ENCODE results near the gene ACRBP.
A peak's percentile ranks its signal among the peaks of the same experiment; 100 is the strongest.

Gene ACRBP

DNA sequence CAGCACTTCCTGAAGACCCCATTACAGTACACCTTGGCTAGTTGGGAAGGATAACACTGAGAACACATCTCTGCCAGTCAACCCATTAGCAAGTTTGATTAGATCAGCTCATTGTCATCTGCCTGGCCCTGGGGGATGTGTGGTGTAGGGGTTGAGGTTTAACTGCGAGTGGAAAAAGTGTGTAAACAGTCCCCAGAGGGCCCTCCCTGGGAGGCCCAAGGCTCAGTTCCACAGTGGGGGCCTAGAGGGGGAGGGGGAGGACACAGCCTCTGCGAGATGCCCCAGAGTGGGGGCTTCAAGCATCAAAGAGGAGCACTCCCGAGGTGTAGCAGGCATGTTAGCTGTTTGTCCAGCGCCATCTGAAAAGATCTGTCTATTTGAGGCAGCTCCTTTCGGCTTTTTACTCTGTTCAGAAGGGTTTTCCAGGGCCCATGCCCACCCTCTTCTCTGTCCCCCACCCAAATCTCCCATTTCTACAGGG, 11.8 kb downstream of the ACRBP start:
- in situ Hi-C loops (cut with MboI; ENCODE audit: low pct_unique_long_range_greater_than_20kb, low sequenced_read_pairs, unreplicated experiment) = no loop called here
- TF ChIP-seq, protein P1, sequence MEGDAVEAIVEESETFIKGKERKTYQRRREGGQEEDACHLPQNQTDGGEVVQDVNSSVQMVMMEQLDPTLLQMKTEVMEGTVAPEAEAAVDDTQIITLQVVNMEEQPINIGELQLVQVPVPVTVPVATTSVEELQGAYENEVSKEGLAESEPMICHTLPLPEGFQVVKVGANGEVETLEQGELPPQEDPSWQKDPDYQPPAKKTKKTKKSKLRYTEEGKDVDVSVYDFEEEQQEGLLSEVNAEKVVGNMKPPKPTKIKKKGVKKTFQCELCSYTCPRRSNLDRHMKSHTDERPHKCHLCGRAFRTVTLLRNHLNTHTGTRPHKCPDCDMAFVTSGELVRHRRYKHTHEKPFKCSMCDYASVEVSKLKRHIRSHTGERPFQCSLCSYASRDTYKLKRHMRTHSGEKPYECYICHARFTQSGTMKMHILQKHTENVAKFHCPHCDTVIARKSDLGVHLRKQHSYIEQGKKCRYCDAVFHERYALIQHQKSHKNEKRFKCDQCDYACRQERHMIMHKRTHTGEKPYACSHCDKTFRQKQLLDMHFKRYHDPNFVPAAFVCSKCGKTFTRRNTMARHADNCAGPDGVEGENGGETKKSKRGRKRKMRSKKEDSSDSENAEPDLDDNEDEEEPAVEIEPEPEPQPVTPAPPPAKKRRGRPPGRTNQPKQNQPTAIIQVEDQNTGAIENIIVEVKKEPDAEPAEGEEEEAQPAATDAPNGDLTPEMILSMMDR (IDR thresholded peaks at IDR 0.05; ENCODE audit: extremely low read depth, insufficient read depth, missing control alignments) = no peak
- DNase-seq (ENCODE audit: low spot score) = peak; percentile 58

GRCh38 chr12:6632026-6632983, 14.9 kb downstream of the ACRBP start:
- TF ChIP-seq, protein P1 (IDR thresholded peaks at IDR 0.05; ENCODE audit: extremely low read depth, insufficient read depth, missing control alignments) = no peak
- in situ Hi-C loops (cut with MboI; ENCODE audit: low pct_unique_long_range_greater_than_20kb, low sequenced_read_pairs, unreplicated experiment) = no loop called here
- peak; percentile 74 for DNase-seq (ENCODE audit: low spot score)

- TF ChIP-seq, protein P1 (IDR thresholded peaks at IDR 0.05; ENCODE audit: extremely low read depth, insufficient read depth, missing control alignments) = no peak
- DNase-seq (ENCODE audit: low spot score) = no peak
- in situ Hi-C loops (cut with MboI; ENCODE audit: low pct_unique_long_range_greater_than_20kb, low sequenced_read_pairs, unreplicated experiment) = no loop called here
These were observed 15.7 kb downstream of the ACRBP start for GRCh38 chr12:6631549-6631961.

- TF ChIP-seq, protein P1 (IDR thresholded peaks at IDR 0.05; ENCODE audit: extremely low read depth, insufficient read depth, missing control alignments) = no peak
- in situ Hi-C loops (cut with MboI; ENCODE audit: low pct_unique_long_range_greater_than_20kb, low sequenced_read_pairs, unreplicated experiment) = no loop called here
- no peak for DNase-seq (ENCODE audit: low spot score)
These were observed 16.5 kb downstream of the ACRBP start for GRCh38 chr12:6630736-6631135.

- TF ChIP-seq, protein P1 (IDR thresholded peaks at IDR 0.05; ENCODE audit: extremely low read depth, insufficient read depth, missing control alignments) = no peak
- in situ Hi-C loops (cut with MboI; ENCODE audit: low pct_unique_long_range_greater_than_20kb, low sequenced_read_pairs, unreplicated experiment) = no loop called here
- DNase-seq (ENCODE audit: low spot score) = no peak
These were observed 19.6 kb downstream of the ACRBP start for GRCh38 chr12:6627616-6628015.

- TF ChIP-seq, protein P1 (IDR thresholded peaks at IDR 0.05; ENCODE audit: extremely low read depth, insufficient read depth, missing control alignments) = no peak
- no peak for DNase-seq (ENCODE audit: low spot score)
These were observed 20.5 kb downstream of the ACRBP start for GRCh38 chr12:6626654-6627283.

More at GRCh38 chr12:6626654-6627283, 20.5 kb downstream of the ACRBP start:
- in situ Hi-C loops (cut with MboI; ENCODE audit: low pct_unique_long_range_greater_than_20kb, low sequenced_read_pairs, unreplicated experiment) = no loop called here
